GM13976 (cell line): ENCODE measurements around the gene ODF4.

ENCODE experiments used
- DNase-seq: peaks from one replicate; pipeline ENCODE4 v3.0.0; 2012; ENCODE audit warnings: low spot score
- in situ Hi-C: fragments of 300-500 bp; cut with MboI; formaldehyde crosslinking; loops from one replicate; pipeline ENCODE4 v1.12.0; 2022; ENCODE audit warnings: low sequenced_read_pairs, mixed read lengths, inconsistent platforms; ENCODE audit not compliant: unreplicated experiment
- TF ChIP-seq, protein P1 (sequence below): IDR thresholded peaks from 2 replicates; pipeline ENCODE4 v1.5.1; 2012; ENCODE audit warnings: borderline replicate concordance, mild to moderate bottlenecking; ENCODE audit not compliant: insufficient read depth; ENCODE audit errors: extremely low read depth, missing control alignments, control extremely low read depth

Gene ODF4

DNA sequence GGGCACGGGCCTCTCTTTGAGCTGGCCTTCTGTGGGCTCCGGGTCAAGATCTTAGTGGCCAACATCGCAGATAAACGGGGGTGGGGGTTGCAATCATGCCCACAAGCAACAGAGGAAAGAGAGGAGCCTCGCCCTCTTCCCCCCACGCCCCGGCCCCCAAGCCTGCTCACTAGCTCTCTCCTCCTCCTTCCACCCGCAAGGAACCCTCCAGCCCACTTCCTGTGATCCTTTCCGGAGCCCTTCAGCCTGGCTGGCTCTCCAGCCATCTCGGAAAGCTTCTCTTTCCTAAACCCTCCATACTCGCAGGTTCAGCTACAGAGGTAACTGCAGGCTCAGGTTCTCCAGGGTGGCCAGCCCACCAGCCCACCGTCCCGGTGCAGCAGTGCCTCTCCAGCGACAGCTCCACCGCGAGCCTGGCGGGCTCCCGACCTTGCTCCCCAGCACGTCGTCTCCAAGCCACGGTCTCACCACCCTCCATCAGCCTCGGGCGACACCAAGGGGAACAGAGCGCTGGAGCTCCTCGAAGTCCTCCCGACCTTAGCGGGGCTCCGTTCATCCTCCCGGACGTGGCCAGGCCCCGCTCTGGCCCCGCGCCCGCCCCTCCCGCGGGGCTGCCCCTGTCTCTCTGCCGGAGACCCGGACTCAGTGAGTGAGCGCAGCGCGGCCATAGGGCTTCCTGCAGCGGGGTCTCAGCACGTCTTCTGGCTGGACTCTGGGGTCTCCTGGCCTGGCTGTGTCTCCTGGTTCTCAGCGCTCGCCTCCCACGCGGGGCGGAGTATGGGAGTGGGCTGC lies 12.9 kb upstream of the ODF4 start:
- in situ Hi-C loops = no loop called here
- peak; percentile 71 for DNase-seq
- TF ChIP-seq, protein P1, sequence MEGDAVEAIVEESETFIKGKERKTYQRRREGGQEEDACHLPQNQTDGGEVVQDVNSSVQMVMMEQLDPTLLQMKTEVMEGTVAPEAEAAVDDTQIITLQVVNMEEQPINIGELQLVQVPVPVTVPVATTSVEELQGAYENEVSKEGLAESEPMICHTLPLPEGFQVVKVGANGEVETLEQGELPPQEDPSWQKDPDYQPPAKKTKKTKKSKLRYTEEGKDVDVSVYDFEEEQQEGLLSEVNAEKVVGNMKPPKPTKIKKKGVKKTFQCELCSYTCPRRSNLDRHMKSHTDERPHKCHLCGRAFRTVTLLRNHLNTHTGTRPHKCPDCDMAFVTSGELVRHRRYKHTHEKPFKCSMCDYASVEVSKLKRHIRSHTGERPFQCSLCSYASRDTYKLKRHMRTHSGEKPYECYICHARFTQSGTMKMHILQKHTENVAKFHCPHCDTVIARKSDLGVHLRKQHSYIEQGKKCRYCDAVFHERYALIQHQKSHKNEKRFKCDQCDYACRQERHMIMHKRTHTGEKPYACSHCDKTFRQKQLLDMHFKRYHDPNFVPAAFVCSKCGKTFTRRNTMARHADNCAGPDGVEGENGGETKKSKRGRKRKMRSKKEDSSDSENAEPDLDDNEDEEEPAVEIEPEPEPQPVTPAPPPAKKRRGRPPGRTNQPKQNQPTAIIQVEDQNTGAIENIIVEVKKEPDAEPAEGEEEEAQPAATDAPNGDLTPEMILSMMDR = peak; percentile 7

DNA sequence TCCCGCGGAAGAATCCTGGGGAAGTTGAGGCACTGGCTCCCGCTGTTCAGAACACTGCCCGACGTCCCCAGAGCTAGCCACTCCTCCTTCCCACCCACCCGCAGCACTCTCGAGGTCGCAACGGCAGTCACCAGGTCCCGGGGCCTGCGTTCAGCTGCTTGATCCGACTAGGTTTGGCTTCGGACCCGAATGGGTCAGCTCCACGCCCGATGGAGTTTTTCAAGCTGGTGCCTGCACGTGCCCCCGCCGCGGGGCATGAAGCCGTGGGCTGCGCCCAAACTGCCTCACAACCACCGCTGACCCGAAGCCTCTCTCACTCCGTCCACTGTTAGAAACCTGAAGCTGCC lies 12.4 kb upstream of the ODF4 start:
- TF ChIP-seq, protein P1 = no peak
- in situ Hi-C loops = no loop called here
- DNase-seq = no peak

DNA sequence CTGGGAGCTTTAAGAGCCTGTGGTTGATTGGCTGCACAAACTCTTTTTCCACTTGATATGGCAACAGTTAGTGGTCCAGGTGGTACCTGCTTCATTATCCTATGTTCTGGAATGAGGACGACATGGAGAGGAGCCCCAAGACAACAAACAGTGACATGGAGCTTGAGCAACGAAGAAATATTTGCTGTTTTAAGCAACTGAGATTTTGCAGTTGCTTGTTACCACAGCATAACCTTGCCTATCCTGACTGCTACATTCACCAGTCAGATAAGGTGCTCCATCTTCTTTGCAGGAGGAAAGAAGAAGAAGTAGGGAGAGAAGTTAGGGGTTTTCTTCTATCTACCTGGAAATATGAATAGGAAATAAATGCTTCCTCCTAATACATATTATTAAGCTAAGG lies 7.5 kb upstream of the ODF4 start:
- TF ChIP-seq, protein P1 = no peak
- no peak for DNase-seq
- in situ Hi-C loops = no loop called here

DNA sequence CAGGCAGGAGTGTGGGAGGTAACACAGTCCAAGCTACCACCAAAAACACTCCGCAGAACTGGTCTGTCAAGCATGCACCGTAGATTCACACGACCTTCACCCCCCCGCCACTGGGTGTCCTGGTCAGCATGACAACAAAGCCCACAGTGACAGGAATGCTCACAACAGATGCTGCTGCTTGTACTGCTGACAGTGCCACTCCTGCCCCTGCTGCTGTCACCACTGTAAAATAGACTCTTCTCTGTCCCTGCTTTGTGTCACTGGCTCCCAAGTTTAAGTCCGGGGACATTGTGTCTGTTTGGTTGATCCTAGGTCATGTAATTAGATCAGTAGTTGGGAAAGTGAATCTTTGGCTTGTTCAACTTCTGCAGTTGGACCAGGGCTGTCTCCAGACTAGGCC lies 7.0 kb upstream of the ODF4 start:
- in situ Hi-C loops = no loop called here
- TF ChIP-seq, protein P1 = no peak
- DNase-seq = no peak

DNA sequence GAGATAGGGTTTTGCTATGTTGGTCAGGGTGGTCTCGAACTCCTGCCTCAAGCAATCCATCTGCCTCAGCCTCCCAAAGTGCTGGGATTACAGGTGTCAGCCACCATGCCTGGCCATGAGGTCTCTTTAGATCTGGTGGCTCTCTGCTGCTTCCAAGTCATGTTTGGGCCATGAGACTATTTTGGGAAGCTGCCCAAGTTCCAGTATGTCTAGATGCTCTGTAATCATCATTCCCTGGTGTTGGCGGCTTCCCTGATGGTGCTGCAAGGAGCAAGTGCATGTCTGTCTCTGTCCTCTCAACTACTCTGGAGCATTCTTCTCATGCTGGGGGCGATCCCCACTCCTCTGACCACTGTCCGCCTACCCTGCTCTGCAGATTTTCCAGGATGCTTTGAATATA lies 6.4 kb upstream of the ODF4 start:
- no peak for DNase-seq
- in situ Hi-C loops = no loop called here
- TF ChIP-seq, protein P1 = no peak

DNA sequence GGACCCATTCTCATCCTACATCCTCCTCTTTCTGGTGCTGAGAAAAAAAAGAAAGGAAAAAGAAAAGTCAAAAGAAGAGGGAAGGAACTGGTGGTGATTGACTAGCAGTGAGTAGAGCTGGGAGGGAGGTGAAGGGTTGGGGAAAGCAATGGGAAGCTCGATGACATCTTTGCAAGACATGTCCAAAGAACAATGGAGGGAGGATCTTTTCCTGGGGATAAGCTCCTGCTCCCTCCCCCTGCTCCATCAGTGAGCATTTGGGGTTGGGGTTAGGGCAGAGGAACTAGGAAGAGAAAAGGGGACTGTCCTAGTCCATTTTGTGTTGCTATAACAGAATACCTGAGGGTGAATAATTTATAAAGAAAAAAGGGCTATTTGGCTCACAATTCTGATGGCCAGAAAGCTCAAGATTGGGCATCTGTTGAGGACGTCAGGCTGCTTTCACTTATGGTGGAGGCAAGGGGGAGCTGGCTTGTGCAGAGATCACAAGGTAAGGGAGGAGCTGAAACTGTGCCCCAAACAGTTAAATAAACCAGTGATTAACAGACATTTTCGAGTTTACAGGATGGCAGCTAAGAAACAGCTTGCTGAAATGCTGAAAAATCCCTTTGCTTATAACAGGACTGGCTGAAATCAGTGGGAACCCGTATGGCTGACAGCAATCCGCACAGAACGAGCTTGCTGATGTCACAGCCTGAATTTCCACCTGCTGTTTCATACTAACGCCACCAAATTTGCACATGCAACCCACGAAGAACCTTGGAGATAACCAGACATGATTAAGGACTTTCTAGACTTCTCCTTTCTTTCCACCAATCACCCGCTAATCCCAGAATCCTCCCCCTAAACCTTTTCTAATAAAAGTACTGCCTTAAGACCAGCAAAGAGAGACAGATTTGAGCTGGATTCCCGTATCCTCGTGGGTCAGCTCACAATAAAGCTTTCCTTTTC lies 1.6 kb upstream of the ODF4 start:
- DNase-seq = no peak
- TF ChIP-seq, protein P1 = no peak
- in situ Hi-C loops = no loop called here
